Liver (tissue), 3 donors: ENCODE data around the gene ASPHD2.

Source experiments
- EGR1 ChIP-seq, 2 donors: IDR thresholded peaks; 2 replicates each; pipeline ENCODE4 v1.6.1; 2016 to 2018; ENCODE audit warnings: antibody characterized with exemption in 2 of 2, low read depth in 2 of 2
- GABPA ChIP-seq, 2 donors: IDR thresholded peaks in 1 of 2; conservative IDR thresholded peaks in 1 of 2; 2 replicates each; pipeline ENCODE4 v1.6.1; 2016; ENCODE audit warnings: antibody characterized with exemption in 2 of 2, mild to moderate bottlenecking in 1 of 2, moderate library complexity in 1 of 2
- HNF4A ChIP-seq, 2 donors: conservative IDR thresholded peaks; 2 replicates each; pipeline ENCODE4 v1.6.1; 2016; ENCODE audit warnings: antibody characterized with exemption in 2 of 2, mild to moderate bottlenecking in 2 of 2
- JUND ChIP-seq, 2 donors: IDR thresholded peaks; 2 replicates each; pipeline ENCODE4 v1.6.1; 2016; ENCODE audit warnings: antibody characterized with exemption in 2 of 2
- RAD21 ChIP-seq, 2 donors: IDR thresholded peaks; 2 replicates each; pipeline ENCODE4 v1.6.1; 2016; ENCODE audit warnings: antibody characterized with exemption in 2 of 2, mild to moderate bottlenecking in 2 of 2
- REST ChIP-seq: IDR thresholded peaks from 2 replicates; pipeline ENCODE4 v1.6.1; 2016; ENCODE audit warnings: antibody characterized with exemption, mild to moderate bottlenecking
- RXRA ChIP-seq, 2 donors: IDR thresholded peaks; 2 replicates each; pipeline ENCODE4 v1.6.1; 2017 to 2018; ENCODE audit warnings: antibody characterized with exemption in 2 of 2, mild to moderate bottlenecking in 1 of 2
- SP1 ChIP-seq: IDR thresholded peaks from 2 replicates; pipeline ENCODE4 v1.6.1; 2018; ENCODE audit warnings: antibody characterized with exemption, mild to moderate bottlenecking
- TAF1 ChIP-seq: conservative IDR thresholded peaks from 2 replicates; pipeline ENCODE4 v1.6.1; 2016; ENCODE audit warnings: antibody characterized with exemption, mild to moderate bottlenecking
- YY1 ChIP-seq: IDR thresholded peaks from 2 replicates; pipeline ENCODE4 v1.6.1; 2016; ENCODE audit warnings: antibody characterized with exemption, mild to moderate bottlenecking
- TF ChIP-seq, protein P1 (sequence below): fragments of 150-350 bp; IDR thresholded peaks from 2 replicates; pipeline ENCODE4 v1.5.1; 2017; ENCODE audit warnings: improper control_type of control experiment, low read depth, low read length; ENCODE audit not compliant: missing input control
- TF ChIP-seq, protein P2 (sequence below): IDR thresholded peaks from 2 replicates; pipeline ENCODE4 v1.6.1; 2016; ENCODE audit warnings: antibody characterized with exemption
- TF ChIP-seq, protein P3 (sequence below): IDR thresholded peaks from 2 replicates; pipeline ENCODE4 v1.6.1; 2016; ENCODE audit warnings: antibody characterized with exemption
- TF ChIP-seq, protein P4 (sequence below): IDR thresholded peaks from 2 replicates; pipeline ENCODE4 v1.6.1; 2016; ENCODE audit warnings: antibody characterized with exemption
- donor health status: healthy.
- donor health status: healthy.

DNA sequence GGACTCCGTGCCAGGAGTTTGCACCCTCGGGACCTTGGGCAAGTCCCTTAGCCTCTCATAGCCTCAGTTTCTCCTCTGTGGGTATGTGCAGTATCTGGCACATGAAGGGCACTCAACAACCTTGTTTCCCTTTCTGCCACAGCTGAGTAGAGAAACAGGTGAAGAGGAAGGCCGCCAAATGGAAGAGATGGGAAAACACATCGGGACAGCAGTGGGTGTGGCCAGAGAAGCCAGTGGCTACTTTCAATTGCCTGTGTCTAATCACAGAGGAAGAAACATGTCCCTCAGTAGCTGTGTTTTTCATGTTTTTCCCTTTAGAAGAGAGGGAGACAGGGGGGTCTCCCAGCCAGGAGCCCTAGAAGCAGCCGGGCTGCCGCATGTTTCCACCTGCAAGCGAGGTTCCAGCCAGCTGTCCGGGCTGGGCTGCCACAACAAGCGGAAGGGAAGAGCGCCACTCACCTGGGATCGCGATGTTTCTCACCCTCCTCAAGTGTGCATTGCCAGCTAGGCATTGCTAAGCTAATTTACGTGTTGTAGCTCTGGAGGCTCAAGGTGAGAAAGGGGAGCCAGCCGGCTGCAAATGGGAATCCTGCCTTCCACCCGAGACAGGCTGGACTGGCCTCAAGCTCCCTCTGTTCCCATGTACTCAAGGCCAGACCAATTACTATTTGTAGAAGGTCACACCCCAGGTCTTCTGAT lies 16.7 kb downstream of the ASPHD2 start:
- TF ChIP-seq, protein P1, sequence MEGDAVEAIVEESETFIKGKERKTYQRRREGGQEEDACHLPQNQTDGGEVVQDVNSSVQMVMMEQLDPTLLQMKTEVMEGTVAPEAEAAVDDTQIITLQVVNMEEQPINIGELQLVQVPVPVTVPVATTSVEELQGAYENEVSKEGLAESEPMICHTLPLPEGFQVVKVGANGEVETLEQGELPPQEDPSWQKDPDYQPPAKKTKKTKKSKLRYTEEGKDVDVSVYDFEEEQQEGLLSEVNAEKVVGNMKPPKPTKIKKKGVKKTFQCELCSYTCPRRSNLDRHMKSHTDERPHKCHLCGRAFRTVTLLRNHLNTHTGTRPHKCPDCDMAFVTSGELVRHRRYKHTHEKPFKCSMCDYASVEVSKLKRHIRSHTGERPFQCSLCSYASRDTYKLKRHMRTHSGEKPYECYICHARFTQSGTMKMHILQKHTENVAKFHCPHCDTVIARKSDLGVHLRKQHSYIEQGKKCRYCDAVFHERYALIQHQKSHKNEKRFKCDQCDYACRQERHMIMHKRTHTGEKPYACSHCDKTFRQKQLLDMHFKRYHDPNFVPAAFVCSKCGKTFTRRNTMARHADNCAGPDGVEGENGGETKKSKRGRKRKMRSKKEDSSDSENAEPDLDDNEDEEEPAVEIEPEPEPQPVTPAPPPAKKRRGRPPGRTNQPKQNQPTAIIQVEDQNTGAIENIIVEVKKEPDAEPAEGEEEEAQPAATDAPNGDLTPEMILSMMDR, result no peak
- TF ChIP-seq TAF1 (no peak), RXRA (IDR thresholded peaks at IDR 0.05) (no peak), YY1 (no peak), RAD21 (IDR thresholded peaks at IDR 0.05) (no peak), REST (no peak), EGR1 (IDR thresholded peaks at IDR 0.05; ENCODE audit: low read depth in 2 of 2) (no peak), SP1 (no peak), HNF4A (conservative IDR thresholded peaks at IDR 0.05) (no peak), GABPA (IDR thresholded peaks at IDR 0.05 in 1 of 2, conservative IDR thresholded peaks at IDR 0.05 in 1 of 2) (no peak), JUND (IDR thresholded peaks at IDR 0.05) (no peak)
- TF ChIP-seq, protein P2, sequence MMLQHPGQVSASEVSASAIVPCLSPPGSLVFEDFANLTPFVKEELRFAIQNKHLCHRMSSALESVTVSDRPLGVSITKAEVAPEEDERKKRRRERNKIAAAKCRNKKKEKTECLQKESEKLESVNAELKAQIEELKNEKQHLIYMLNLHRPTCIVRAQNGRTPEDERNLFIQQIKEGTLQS, result no peak
- TF ChIP-seq, protein P3, sequence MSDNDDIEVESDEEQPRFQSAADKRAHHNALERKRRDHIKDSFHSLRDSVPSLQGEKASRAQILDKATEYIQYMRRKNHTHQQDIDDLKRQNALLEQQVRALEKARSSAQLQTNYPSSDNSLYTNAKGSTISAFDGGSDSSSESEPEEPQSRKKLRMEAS, result no peak
- TF ChIP-seq, protein P4, sequence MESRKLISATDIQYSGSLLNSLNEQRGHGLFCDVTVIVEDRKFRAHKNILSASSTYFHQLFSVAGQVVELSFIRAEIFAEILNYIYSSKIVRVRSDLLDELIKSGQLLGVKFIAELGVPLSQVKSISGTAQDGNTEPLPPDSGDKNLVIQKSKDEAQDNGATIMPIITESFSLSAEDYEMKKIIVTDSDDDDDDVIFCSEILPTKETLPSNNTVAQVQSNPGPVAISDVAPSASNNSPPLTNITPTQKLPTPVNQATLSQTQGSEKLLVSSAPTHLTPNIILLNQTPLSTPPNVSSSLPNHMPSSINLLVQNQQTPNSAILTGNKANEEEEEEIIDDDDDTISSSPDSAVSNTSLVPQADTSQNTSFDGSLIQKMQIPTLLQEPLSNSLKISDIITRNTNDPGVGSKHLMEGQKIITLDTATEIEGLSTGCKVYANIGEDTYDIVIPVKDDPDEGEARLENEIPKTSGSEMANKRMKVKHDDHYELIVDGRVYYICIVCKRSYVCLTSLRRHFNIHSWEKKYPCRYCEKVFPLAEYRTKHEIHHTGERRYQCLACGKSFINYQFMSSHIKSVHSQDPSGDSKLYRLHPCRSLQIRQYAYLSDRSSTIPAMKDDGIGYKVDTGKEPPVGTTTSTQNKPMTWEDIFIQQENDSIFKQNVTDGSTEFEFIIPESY, result no peak
